ENCODE measurements around the gene F12. TPM values are rescaled to one million over a fixed set of nuclear protein-coding genes. Genes with fewer than 3 reads are reported as not detected.

F12 gene
- total and polyA plus RNA-seq, 2 donors (not counting 1 experiment from before 2014, with no cell fraction given) = 0.10 to 0.50 TPM

DNA sequence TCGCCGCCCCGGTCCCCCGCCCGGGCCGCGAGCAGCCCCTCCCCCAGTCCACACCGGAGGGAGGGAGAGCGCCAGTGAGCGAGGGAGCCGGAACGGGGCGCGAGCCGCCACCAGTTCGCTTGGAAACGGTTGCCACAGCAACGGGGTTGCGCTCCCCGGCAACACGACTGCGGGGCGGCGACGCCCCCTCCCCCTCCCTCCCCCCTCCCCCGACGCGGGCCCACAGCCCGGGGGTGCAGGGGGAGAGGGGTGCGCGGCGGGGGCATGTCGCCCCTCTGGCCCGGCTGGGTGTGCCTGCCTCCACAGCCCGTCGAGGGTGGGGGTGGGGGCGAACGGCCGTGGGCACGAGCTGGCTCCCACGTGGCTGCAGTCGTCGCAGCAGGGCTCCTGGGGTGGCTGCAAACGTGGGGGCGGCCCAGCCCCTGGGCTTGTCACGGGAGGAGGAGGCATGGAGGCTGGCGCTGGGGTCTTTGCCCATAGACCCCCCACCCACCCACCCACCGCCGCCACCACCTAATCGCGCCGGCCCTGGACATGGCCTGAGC is 37.8 kb upstream of the F12 start:
- TF ChIP-seq, protein P1, sequence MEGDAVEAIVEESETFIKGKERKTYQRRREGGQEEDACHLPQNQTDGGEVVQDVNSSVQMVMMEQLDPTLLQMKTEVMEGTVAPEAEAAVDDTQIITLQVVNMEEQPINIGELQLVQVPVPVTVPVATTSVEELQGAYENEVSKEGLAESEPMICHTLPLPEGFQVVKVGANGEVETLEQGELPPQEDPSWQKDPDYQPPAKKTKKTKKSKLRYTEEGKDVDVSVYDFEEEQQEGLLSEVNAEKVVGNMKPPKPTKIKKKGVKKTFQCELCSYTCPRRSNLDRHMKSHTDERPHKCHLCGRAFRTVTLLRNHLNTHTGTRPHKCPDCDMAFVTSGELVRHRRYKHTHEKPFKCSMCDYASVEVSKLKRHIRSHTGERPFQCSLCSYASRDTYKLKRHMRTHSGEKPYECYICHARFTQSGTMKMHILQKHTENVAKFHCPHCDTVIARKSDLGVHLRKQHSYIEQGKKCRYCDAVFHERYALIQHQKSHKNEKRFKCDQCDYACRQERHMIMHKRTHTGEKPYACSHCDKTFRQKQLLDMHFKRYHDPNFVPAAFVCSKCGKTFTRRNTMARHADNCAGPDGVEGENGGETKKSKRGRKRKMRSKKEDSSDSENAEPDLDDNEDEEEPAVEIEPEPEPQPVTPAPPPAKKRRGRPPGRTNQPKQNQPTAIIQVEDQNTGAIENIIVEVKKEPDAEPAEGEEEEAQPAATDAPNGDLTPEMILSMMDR (conservative IDR thresholded peaks at IDR 0.05 in 1 of 2, IDR thresholded peaks at IDR 0.05 in 1 of 2; ENCODE audit: low read depth in 1 of 2, low read length in 2 of 2) = no peak
- no peak for TF ChIP-seq EZH2 (IDR thresholded peaks at IDR 0.05; ENCODE audit: low read length, missing control alignments)
- peak; percentile 36 to 53 for DNase-seq (ENCODE audit: low read depth in 2 of 2)
- H3K27me3 ChIP-seq (ENCODE audit: control insufficient read depth, insufficient read depth, low read length) = no peaks in the 10 kb centered on the region
- no peaks in the 10 kb centered on the region for H3K79me2 ChIP-seq (ENCODE audit: control insufficient read depth, insufficient read depth, low read length)
- H3K4me1 ChIP-seq (ENCODE audit: control insufficient read depth, extremely low read depth, insufficient read depth, low read length) = peaks cover 7% of the 10 kb centered on the region
- H3K27ac ChIP-seq (ENCODE audit: insufficient read depth, low read length) = no peak overlapping the region
- H2AFZ ChIP-seq (ENCODE audit: low read length) = no peak overlapping the region
- peak overlapping the region; percentile 64 for H3K4me2 ChIP-seq (ENCODE audit: extremely low read depth, insufficient read depth, low read length)
- no peaks in the 10 kb centered on the region for H3K9me3 ChIP-seq (ENCODE audit: control insufficient read depth, insufficient read depth, low read depth, low read length)
- peak overlapping the region; percentile 73 for H3K9ac ChIP-seq (ENCODE audit: insufficient read depth, low read length)
- H4K20me1 ChIP-seq (ENCODE audit: control insufficient read depth, extremely low read depth, insufficient read depth, low read length) = no peaks in the 10 kb centered on the region
- H3K36me3 ChIP-seq (ENCODE audit: control insufficient read depth, insufficient read depth, low read length) = peaks cover 3% of the 10 kb centered on the region
- peak overlapping the region in 3 of 4 experiments; percentile 39 to 69 (median 42) for H3K4me3 ChIP-seq (replicated peaks in 1 of 4; ENCODE audit: control extremely low read depth in 1 of 4, insufficient read depth in 1 of 4, low read depth in 3 of 4, low read length in 4 of 4)

DNA sequence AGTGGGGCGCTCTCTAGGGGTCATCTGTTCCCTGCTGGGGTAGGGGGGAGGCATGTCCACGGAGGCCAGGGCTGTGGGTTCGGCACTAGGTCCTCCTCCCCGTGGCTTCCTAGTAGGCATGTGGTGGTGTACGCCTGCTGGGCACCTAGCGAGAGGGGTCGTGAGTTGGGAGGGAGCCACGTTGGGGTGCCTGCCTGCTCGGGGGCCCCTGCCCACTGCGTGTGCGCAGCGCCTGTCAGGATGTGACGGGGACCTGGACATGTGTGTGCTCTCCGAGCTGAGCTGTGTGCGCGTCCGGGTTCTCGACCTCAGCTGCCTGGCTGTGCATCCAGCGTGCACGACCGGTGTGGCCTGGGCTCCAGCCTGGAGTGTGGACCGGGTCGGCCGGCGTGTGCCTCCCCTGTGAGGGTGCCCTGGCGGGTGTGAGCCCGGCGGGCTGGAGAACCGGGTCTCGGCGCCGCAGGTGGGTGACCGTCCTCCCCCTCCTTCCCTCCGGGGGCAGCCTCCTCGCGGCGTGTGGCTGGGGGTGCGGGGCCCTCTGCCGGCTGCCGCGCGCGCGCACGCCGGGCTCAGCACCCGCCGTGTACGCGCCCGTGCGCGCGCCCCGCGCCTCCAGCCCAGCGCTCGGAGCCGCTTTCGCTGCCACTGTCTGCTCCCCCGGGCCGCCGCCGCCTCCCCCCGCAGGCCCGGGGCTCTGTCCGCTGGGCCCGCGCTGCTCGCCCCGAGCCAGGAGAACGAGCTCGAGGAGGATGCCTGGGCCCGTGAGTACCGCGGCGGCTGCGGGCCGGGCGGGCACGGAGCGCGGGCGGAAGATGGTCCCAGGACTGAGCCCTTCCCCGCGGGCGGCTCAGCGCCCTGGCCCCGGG is 37.1 kb upstream of the F12 start, which contains the start of gene PRR7:
TSS of gene PRR7 (plus strand) at position 615 of the 866 bp plus-strand sequence. CDS start 8,254 bp downstream, outside the sequence.
- TF ChIP-seq, protein P1 (conservative IDR thresholded peaks at IDR 0.05 in 1 of 2, IDR thresholded peaks at IDR 0.05 in 1 of 2; ENCODE audit: low read depth in 1 of 2, low read length in 2 of 2) = no peak
- TF ChIP-seq EZH2 (IDR thresholded peaks at IDR 0.05; ENCODE audit: low read length, missing control alignments) = no peak
- Histone ChIP-seq H3K27ac (ENCODE audit: insufficient read depth, low read length) (no peak within 1 kb of the TSS), H3K4me2 (ENCODE audit: extremely low read depth, insufficient read depth, low read length) (peak within 1 kb of the TSS; percentile 96), H4K20me1 (ENCODE audit: control insufficient read depth, extremely low read depth, insufficient read depth, low read length) (no peaks in the 10 kb centered on the region), H3K9ac (ENCODE audit: insufficient read depth, low read length) (peak within 1 kb of the TSS; percentile 73), H3K4me1 (ENCODE audit: control insufficient read depth, extremely low read depth, insufficient read depth, low read length) (peaks cover 7% of the 10 kb centered on the region), H3K4me3 (replicated peaks in 1 of 4; ENCODE audit: control extremely low read depth in 1 of 4, insufficient read depth in 1 of 4, low read depth in 3 of 4, low read length in 4 of 4) (peak within 1 kb of the TSS; percentile 39 to 69 (median 49)), H3K36me3 (ENCODE audit: control insufficient read depth, insufficient read depth, low read length) (peaks cover 3% of the 10 kb centered on the region), H3K27me3 (ENCODE audit: control insufficient read depth, insufficient read depth, low read length) (no peaks in the 10 kb centered on the region), H3K79me2 (ENCODE audit: control insufficient read depth, insufficient read depth, low read length) (no peaks in the 10 kb centered on the region), H3K9me3 (ENCODE audit: control insufficient read depth, insufficient read depth, low read depth, low read length) (no peaks in the 10 kb centered on the region), H2AFZ (ENCODE audit: low read length) (peak within 1 kb of the TSS; percentile 33)
- DNase-seq (ENCODE audit: low read depth in 2 of 2) = peak; percentile 57 to 79

DNA sequence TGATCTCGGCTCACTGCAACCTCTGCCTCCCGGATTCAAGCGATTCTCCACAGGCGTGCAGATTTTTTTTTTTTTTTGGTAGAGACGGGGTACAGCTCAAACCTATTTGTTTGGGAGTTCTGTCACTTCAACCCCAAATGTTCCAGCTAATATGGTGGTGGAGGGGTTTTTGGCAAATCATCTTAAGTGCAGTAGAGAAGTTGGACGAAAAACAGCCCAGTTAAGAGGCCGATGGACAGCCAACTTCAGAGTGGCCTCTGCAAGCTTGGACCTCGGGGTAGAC is 36.5 kb upstream of the F12 start:
- Histone ChIP-seq H3K9me3 (ENCODE audit: control insufficient read depth, insufficient read depth, low read depth, low read length) (no peaks in the 10 kb centered on the region), H2AFZ (ENCODE audit: low read length) (no peak overlapping the region), H4K20me1 (ENCODE audit: control insufficient read depth, extremely low read depth, insufficient read depth, low read length) (no peaks in the 10 kb centered on the region), H3K4me1 (ENCODE audit: control insufficient read depth, extremely low read depth, insufficient read depth, low read length) (peaks cover 7% of the 10 kb centered on the region), H3K79me2 (ENCODE audit: control insufficient read depth, insufficient read depth, low read length) (no peaks in the 10 kb centered on the region), H3K4me3 (replicated peaks in 1 of 4; ENCODE audit: control extremely low read depth in 1 of 4, insufficient read depth in 1 of 4, low read depth in 3 of 4, low read length in 4 of 4) (peak overlapping the region; percentile 39 to 69 (median 49)), H3K9ac (ENCODE audit: insufficient read depth, low read length) (peak overlapping the region; percentile 61), H3K4me2 (ENCODE audit: extremely low read depth, insufficient read depth, low read length) (peak overlapping the region; percentile 96), H3K27me3 (ENCODE audit: control insufficient read depth, insufficient read depth, low read length) (no peaks in the 10 kb centered on the region), H3K36me3 (ENCODE audit: control insufficient read depth, insufficient read depth, low read length) (peaks cover 3% of the 10 kb centered on the region), H3K27ac (ENCODE audit: insufficient read depth, low read length) (no peak overlapping the region)
- DNase-seq (ENCODE audit: low read depth in 2 of 2) = peak in 1 of 2 donors; percentile 19
- TF ChIP-seq, protein P1 (conservative IDR thresholded peaks at IDR 0.05 in 1 of 2, IDR thresholded peaks at IDR 0.05 in 1 of 2; ENCODE audit: low read depth in 1 of 2, low read length in 2 of 2) = no peak
- no peak for TF ChIP-seq EZH2 (IDR thresholded peaks at IDR 0.05; ENCODE audit: low read length, missing control alignments)

All from fibroblast of lung (primary cell).